Activated T-cell treated with anti-CD3 and anti-CD28 coated beads, Interleukin-2, amount 50 U/mL, for 4 hours (primary cell): ENCODE data around the gene CENPQ. TPM values are rescaled to one million over a fixed set of nuclear protein-coding genes. Genes with fewer than 3 reads are reported as not detected.

Source experiments
- ATAC-seq, 2 donors: fragments of 200-7000 bp; cut with Tn5 transposase; one replicate each; pipeline ENCODE4 v1.10.0; 2021
- DNase-seq: peaks from one replicate; pipeline ENCODE4 v3.0.0-alpha.2; 2020
- H3K27me3 Mint-ChIP-seq: one replicate; pipeline ENCODE4 v1.8.0; 2021; ENCODE audit warnings: low read depth, mixed read lengths
- H3K36me3 Mint-ChIP-seq: one replicate; pipeline ENCODE4 v1.8.0; 2022; ENCODE audit warnings: mixed read lengths; ENCODE audit not compliant: insufficient read depth
- H3K4me1 Mint-ChIP-seq: one replicate; pipeline ENCODE4 v1.8.0; 2021; ENCODE audit warnings: low read depth, mixed read lengths
- H3K4me3 Mint-ChIP-seq: one replicate; pipeline ENCODE4 v1.8.0; 2021; ENCODE audit warnings: mild to moderate bottlenecking, moderate library complexity, mixed read lengths
- H3K9me3 Mint-ChIP-seq: one replicate; pipeline ENCODE4 v1.8.0; 2021; ENCODE audit warnings: mixed read lengths
- total RNA-seq, 3 donors: library from RNA; stranded (reverse); gene quantifications; one replicate each; pipeline ENCODE4 v1.2.1, GENCODE V29; 2021

The CENPQ gene
- total RNA-seq, 3 donors from 2014 or later = 10.2 to 14.8 (median 12.4) TPM

DNA sequence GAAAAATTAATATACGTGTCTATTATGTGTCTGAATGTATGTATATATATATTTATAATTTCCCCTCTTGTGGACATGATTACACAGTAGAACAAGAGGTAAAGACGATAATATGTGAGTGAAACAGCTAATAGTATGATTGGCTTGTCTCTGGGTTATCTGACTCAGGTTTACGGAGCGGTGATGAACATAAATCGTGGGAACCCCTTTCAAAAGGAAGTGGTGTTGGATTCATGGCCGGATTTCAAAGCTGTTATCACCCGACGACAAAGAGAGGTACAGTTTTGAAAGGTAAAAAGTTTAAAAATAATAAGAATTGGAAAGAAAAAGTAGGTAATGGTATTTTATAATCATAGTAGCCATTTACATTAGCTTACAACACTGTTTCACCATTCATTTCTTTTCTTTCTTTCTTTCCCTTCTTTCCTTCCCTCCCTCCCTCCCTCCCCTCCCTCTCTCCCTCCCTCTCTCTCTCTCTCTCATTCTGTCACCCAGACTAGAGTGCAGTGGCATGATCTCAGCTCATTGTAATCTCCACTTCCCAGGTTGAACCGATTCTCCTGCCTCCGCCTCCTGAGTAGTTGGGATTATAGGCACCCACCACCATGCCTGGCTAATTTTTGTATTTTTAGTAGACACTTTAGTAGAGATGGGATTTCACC lies 52.4 kb downstream of the CENPQ start:
- DNase-seq (no peak), ATAC-seq (no peak)
- H3K4me1 Mint-ChIP-seq = no peaks in the 10 kb centered on the region
- peaks cover 7% of the 10 kb centered on the region for H3K27me3 Mint-ChIP-seq
- H3K9me3 Mint-ChIP-seq = no peaks in the 10 kb centered on the region
- H3K36me3 Mint-ChIP-seq = no peaks in the 10 kb centered on the region
- no peak overlapping the region for H3K4me3 Mint-ChIP-seq

DNA sequence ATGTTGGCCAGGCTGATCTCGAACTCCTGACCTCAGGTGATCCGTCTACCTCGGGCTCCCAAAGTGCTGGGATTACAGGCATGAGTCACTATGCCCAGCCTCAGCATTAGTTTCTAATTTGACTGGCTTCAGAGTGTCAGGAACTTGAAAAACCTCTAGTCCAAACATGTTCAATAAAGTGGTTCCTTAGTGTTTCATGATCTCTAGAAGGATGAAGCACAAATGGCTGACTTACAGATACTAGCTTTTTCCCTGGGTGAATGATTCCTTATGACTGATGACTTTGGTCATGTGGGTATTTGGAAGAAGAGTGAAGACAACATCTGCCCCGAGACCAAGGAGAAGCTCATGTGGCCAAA lies 53.0 kb downstream of the CENPQ start:
- ATAC-seq (no peak), DNase-seq (no peak)
- H3K9me3 Mint-ChIP-seq = no peaks in the 10 kb centered on the region
- no peak overlapping the region for H3K4me3 Mint-ChIP-seq
- H3K36me3 Mint-ChIP-seq = no peaks in the 10 kb centered on the region
- H3K4me1 Mint-ChIP-seq = no peaks in the 10 kb centered on the region
- peaks cover 7% of the 10 kb centered on the region for H3K27me3 Mint-ChIP-seq

DNA sequence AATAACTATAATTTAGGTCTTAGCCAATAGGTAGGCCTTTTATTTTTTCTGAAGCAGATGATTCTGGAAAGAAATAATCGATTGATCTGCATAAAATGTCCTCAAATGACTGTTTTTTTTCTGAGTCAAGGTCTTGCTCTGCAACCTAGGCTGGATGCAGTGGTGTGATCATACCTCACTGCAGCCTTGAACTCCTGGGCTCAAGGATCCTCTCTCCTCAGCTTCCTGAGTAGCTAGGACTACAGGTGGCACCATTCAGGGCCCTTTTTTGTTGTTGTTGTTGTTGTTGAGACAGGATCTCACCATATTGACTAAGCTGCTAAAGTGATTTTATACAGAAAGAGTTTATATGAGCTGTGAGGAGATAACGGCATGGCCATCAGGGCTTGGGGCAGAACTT lies 54.7 kb downstream of the CENPQ start:
- Mint-ChIP-seq H3K4me1 (no peaks in the 10 kb centered on the region), H3K4me3 (no peak overlapping the region), H3K36me3 (no peaks in the 10 kb centered on the region), H3K27me3 (peaks cover 5% of the 10 kb centered on the region), H3K9me3 (no peaks in the 10 kb centered on the region)
- ATAC-seq (no peak), DNase-seq (no peak)

DNA sequence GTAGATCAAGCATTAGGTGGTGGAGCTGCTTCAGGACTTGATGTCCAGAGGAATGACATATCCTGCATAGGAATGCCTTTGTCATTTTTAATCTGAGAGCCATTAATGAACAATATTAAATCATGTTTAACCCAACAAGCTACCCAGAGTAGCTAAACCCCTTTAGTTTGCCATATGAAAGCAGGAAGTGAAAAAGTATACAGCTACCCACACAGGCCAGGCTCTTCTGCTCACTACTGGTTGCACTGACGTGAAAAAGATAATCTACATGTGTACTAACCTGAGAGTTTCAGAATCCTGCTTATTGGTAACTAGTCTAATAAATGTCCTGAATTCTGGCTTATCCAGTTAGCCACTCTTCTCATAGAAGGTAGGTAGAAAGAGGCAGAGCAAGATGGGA lies 56.5 kb downstream of the CENPQ start:
- H3K4me1 Mint-ChIP-seq = no peaks in the 10 kb centered on the region
- H3K9me3 Mint-ChIP-seq = no peaks in the 10 kb centered on the region
- DNase-seq (no peak), ATAC-seq (no peak)
- peaks cover 5% of the 10 kb centered on the region for H3K27me3 Mint-ChIP-seq
- H3K4me3 Mint-ChIP-seq = no peak overlapping the region
- H3K36me3 Mint-ChIP-seq = no peaks in the 10 kb centered on the region

DNA sequence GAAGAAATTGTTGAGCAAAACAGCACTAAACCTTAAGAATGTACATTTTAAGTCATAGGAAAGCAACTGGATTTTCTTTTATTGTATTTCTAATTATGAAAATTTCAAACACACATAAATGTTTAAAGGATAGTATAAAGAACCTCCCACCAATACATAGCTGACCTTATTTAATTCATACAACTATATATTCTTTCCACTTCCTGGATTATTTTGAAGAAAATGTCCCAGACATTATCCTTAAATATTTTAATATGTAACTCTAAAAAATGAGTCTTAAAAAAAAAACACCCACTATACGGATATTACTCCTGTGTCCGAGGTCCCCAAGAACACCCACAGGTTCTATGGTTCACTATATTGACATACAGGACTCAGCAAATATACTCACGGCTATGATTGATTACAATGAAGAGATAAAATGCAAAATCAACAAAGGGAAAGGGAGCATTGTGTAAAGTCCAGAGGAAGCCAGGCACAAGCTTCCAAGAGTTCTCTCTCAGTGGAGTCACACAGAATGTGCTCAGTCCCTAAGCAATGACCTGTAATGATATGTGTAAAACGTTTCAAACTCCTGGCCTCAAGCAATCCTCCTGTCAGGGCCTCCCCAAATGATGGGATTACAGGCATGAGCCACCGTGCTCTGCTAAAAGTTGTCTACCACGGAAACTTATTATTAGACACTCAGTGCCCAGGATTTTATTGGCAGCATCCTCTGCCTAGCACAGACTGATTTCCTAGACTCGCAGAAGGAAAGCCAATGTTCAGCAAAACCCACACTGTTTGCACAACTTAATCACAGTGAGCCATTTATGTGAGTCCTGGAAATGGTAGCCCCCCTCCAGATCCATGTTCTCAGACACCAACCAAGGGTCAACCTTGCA lies 59.8 kb downstream of the CENPQ start:
- Mint-ChIP-seq H3K27me3 (peaks cover 1% of the 10 kb centered on the region), H3K36me3 (no peaks in the 10 kb centered on the region), H3K4me1 (no peaks in the 10 kb centered on the region), H3K9me3 (no peaks in the 10 kb centered on the region), H3K4me3 (no peak overlapping the region)
- DNase-seq (no peak), ATAC-seq (no peak)

DNA sequence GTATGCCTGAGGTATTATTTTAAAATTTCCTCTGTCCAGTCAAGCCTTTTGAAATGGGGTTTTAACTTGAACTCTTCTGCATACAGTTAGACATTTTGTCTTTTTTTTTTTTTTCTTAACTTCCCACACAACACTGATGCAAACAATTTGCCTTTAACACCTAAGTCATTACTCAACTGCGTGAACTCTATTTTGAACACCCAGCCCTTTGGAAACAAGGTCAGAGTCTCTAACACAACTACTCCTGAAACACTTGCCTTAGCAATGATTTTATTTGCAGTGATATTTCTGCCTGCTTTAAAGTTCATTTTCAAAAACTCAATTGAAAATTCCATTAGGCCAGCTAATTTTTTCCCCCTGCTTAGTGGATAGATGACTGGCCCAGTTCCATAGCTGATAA lies 60.7 kb downstream of the CENPQ start:
- peaks cover 1% of the 10 kb centered on the region for H3K27me3 Mint-ChIP-seq
- no peaks in the 10 kb centered on the region for H3K36me3 Mint-ChIP-seq
- ATAC-seq (no peak), DNase-seq (no peak)
- H3K9me3 Mint-ChIP-seq = no peaks in the 10 kb centered on the region
- H3K4me1 Mint-ChIP-seq = no peaks in the 10 kb centered on the region
- H3K4me3 Mint-ChIP-seq = no peak overlapping the region

DNA sequence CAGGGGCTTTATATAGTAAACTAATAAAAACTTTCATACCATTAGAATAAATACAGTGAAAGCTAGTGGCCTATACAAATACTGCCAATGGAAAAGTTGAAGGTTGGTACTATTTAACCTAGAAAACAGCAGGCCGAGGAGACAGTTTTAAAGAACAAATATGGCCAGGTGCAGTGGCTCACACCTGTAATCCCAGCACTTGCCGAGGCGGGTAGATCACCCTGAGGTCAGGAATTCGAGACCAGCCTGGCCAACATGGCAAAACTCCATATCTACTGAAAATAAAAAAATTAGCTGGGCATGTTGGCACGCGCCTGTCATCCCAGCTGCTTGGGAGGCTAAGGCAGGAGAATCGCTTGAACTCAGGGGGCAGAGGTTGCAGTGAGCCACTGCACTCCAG lies 61.4 kb downstream of the CENPQ start:
- DNase-seq (no peak), ATAC-seq (no peak)
- H3K9me3 Mint-ChIP-seq = no peaks in the 10 kb centered on the region
- peaks cover 1% of the 10 kb centered on the region for H3K27me3 Mint-ChIP-seq
- no peaks in the 10 kb centered on the region for H3K4me1 Mint-ChIP-seq
- no peak overlapping the region for H3K4me3 Mint-ChIP-seq
- H3K36me3 Mint-ChIP-seq = no peaks in the 10 kb centered on the region

DNA sequence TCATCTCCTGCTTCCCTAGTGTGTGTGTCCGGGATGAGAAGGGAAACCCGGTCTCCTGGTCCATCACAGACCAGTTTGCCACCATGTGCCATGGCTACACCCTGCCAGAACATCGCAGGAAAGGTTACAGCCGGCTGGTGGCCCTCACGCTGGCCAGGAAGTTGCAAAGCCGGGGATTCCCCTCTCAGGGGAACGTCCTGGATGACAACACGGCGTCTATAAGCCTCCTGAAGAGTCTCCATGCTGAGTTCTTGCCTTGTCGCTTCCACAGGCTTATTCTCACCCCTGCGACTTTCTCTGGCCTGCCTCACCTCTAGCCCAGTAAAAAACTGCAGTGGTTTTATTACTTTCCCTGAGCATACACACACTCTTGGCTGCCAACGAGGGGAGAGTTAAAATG lies 63.4 kb downstream of the CENPQ start:
- no peak overlapping the region for H3K4me3 Mint-ChIP-seq
- no peaks in the 10 kb centered on the region for H3K4me1 Mint-ChIP-seq
- no peak for ATAC-seq
- no peaks in the 10 kb centered on the region for H3K9me3 Mint-ChIP-seq
- H3K36me3 Mint-ChIP-seq = no peaks in the 10 kb centered on the region
- DNase-seq = no peak
- peaks cover 3% of the 10 kb centered on the region for H3K27me3 Mint-ChIP-seq

DNA sequence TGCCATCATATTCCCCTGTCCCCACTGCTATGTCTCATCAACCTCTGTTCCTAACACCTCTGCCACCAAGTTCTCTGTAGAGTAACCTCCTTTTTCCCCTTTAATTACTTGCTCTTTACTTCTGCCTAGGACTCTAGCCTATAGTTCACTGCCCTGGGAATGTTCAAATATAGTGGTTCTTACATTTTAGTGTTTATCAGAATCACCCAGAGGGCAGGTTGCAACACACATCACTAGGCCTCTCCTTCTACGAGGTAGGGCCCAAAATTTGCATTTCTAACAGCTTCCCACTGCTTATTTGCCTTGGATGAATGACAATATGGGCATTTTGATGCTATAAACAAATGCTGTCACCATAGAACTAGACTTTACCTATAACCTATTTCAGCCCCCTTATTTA lies 64.2 kb downstream of the CENPQ start:
- Mint-ChIP-seq H3K4me1 (peaks cover 2% of the 10 kb centered on the region), H3K9me3 (no peaks in the 10 kb centered on the region), H3K4me3 (no peak overlapping the region), H3K36me3 (no peaks in the 10 kb centered on the region), H3K27me3 (peaks cover 9% of the 10 kb centered on the region)
- DNase-seq (no peak), ATAC-seq (no peak)

DNA sequence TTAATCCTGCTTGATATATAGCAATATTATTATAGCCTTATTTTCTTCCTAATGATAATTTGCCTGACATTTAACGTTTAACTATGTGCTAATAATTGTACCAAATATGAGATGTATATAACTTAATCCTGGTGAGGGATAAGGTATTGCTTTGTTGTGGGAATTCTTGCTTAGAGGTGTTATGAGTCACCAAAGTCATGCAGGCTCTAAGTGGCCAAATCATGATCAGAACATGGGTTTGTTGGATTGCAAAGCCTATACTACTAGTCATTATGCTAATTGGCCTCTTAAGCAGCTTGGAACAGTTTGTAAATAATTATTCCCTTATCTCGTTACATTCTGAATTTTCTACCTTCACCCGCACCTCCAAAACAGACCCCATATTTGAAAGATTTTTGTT lies 65.4 kb downstream of the CENPQ start:
- H3K36me3 Mint-ChIP-seq = no peaks in the 10 kb centered on the region
- no peak for ATAC-seq
- DNase-seq = no peak
- no peaks in the 10 kb centered on the region for H3K9me3 Mint-ChIP-seq
- H3K27me3 Mint-ChIP-seq = peaks cover 9% of the 10 kb centered on the region
- H3K4me3 Mint-ChIP-seq = no peak overlapping the region
- H3K4me1 Mint-ChIP-seq = peaks cover 2% of the 10 kb centered on the region

DNA sequence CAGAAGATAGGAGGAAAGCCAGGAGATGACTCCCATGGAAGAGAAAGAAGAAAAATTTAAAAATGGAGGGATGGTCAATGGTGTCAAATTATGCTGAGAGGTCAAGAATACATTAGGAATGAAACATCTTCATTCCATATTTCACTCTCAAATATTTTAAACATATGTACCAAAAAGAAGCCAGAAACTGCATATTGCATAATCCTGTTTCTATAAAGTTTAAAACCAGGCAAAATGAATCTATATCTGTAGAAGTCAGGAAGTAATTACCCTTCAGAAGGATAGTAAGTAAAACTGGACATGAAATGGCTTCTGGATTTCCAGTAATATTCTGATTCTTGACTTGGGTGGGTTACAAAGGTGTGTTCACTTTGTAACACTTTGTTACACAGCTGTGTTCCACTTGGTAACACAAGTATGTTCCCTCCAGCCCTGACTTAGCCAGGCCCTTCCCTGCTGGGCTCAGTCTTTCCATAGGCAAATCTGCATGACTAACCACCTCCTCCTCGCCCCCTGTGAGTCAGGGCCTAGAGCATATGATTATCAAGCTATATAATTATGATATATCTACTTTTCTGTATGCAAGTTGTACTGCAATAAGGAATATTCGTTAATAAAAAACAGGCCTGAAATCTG lies 67.1 kb downstream of the CENPQ start:
- Mint-ChIP-seq H3K4me3 (no peak overlapping the region), H3K27me3 (peaks cover 9% of the 10 kb centered on the region), H3K9me3 (no peaks in the 10 kb centered on the region), H3K36me3 (no peaks in the 10 kb centered on the region), H3K4me1 (peaks cover 2% of the 10 kb centered on the region)
- no peak for DNase-seq
- no peak for ATAC-seq

DNA sequence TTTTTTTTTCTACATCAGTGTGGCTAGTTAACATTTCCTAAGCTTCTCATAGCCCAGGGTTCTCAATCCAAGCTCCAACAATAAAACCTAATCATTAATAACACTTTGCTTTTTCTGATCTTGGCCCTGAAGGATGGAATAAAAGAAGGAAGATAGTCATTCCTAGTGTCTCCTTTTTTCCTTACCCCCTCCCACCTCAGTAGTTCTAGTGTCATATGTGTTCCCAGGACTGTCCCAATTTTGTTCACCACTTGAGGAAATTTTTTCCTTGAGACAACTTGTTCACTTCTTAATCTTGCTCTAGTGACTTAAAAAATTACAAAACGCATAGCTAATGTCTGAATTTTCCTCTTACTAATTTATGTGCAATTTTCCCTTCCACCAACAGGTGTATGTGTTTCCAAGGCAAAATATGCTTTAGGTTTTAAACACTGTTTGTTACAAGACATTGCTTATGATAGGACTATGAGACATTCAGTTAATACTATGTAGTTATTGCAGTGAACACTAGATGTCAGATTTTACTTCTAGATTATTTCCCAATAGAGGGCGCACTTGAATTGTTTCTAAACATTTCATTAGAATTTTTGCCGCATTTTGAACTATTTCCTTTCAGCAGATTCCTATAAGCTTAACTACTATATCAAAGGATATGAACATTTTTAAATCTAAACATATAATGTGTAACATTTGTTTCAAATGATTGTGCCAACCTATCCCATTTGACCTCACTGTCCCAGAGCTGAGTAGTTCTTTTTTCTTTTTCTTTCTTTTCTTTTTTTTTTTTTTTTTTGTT lies 68.8 kb downstream of the CENPQ start:
- ATAC-seq (peak; percentile 48 to 50), DNase-seq (no peak)
- H3K36me3 Mint-ChIP-seq = no peaks in the 10 kb centered on the region
- H3K4me1 Mint-ChIP-seq = peaks cover 2% of the 10 kb centered on the region
- H3K4me3 Mint-ChIP-seq = no peak overlapping the region
- H3K9me3 Mint-ChIP-seq = no peaks in the 10 kb centered on the region
- H3K27me3 Mint-ChIP-seq = peaks cover 9% of the 10 kb centered on the region

DNA sequence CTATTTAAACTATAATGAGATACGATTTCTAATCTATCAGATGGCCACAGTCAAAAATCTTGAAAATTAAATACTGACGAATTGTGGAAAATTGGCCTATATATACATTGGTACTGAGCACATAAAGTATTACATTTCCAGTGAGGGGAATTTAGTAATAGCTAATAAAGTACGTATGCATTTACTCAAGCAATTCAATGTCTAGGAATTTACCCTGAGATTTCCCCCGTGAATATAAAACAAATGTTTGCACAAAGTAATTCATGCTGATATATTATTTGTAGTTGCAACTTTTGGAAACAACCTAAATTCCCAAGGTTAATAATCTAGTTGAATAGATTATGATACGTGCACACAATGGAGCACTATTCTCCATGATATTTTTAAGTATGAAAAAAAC lies 72.6 kb downstream of the CENPQ start:
- Mint-ChIP-seq H3K4me3 (no peak overlapping the region), H3K9me3 (no peaks in the 10 kb centered on the region), H3K27me3 (peaks cover 9% of the 10 kb centered on the region), H3K36me3 (no peaks in the 10 kb centered on the region), H3K4me1 (peaks cover 2% of the 10 kb centered on the region)
- no peak for DNase-seq
- ATAC-seq = no peak

DNA sequence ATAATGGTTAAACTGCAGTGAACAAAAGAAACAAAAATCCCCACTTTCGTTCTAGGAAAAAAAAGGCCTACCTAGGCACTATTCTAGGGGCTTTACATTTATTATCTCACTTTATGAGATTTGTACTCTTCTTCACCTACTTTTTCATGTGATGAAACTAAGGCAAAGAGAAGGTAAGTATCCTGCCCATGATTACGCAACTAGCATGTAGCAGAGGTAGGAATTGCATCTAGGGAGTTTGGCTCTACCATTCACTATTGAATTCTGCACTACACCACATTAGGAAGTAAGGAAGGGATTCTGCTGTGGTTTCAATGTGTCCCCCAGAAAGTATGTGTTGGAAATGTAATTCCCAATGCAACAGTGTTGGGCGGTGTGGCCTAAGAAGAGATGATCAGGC lies 75.9 kb downstream of the CENPQ start:
- ATAC-seq (no peak), DNase-seq (no peak)
- no peaks in the 10 kb centered on the region for H3K27me3 Mint-ChIP-seq
- H3K4me3 Mint-ChIP-seq = no peak overlapping the region
- no peaks in the 10 kb centered on the region for H3K36me3 Mint-ChIP-seq
- no peaks in the 10 kb centered on the region for H3K9me3 Mint-ChIP-seq
- H3K4me1 Mint-ChIP-seq = no peaks in the 10 kb centered on the region
